CD4-positive, alpha-beta T cell treated with Interleukin-10 for 1 hour (primary cell): ENCODE measurements around the gene CEACAM6.
"Not testable (repeated sequence)": the region's sequence is repeated elsewhere in the genome, so short reads cannot be mapped to it uniquely, and the experiment has no call there.

Source experiments
- DNase-seq: peaks from one replicate; pipeline ENCODE4 v3.0.0-alpha.2; 2020

Gene CEACAM6

DNA sequence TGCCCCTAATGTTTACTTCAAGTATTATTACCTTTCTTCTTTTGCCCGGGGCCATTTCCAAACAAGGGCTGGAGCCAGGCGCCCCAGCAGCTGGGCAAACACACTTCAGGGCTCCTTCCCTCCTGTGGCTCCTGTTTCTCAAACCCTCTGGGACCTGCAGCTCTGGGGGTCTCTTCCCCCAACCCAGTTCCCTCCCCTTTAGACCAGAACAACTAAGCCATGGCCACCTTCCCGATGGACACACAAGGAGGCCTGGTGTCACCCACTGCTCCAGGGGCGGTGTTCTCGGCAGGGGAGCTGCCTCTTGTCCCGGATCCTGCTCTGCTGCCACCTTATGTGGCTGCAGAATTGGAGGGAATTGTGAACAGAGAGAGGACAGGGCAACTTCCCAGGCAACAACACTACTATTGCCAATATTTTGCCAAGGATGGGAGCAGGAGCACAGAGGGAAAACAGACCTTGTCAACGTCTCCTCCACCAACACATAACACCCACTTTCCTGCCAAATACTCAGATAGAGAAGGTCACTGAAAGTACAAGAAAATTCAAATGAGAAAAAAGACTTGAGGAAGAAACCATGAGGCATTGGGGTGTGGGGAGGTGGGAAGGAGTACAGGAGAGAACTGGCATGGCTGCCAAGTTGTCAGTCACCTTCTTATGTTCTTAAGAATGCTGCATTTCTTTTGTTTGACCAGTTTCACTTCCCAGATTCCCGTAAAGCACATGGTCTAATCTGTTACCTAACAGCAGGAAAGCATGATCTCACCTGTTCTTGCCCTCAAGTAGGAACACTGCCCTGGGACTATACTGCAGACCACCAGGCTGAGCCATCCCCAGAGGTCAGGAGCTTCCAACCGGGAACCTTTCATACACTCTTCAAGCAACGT, 4.8 kb upstream of the CEACAM6 start:
- DNase-seq = not testable (repeated sequence)

DNA sequence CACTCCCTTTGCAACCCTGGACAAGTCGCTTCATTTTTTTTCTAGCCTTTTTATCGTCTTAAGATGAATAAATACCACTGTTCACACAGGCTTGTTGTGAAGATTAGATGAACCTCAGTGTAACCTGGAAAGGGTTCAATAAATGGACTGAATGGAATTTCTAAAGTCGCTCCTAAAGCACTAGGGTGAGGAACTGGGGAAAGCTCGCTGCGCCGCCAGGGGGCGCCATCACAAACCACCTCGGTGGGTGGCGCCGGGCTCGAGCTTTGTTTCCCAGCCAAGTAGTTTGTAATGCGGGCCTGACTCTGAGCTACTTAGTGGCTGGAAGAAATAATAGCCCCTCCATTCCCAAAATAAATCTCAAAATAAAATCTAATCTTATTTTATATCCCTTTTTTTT, 2.2 kb upstream of the CEACAM6 start:
- peak; percentile 71 for DNase-seq

DNA sequence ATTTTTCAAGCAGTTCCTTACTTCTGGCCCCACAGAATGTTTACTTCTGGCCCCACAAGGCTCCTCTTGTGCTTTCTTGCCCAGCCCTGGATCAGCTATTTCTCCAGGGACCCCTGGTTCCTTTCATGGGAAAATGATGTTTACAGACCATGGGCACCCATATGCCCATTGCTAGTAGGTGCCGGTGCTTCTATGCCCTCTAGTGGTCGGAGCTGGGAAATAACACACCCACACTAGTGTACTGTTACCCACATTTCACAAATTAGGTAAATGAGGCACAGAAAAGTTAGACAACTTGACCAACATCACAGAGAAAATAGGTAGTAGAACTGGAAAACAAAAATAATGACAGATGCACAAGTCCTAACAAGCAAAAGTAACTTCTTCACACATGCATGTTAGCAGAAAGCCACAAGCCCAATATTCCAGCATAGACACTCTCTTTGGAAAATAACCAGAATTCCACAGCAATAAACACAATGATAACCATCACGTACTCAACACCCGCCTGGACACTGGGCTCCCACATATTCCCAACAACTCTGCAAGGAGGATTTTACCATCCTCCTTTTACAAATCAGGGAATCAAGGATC, 1.3 kb upstream of the CEACAM6 start:
- peak; percentile 76 for DNase-seq

DNA sequence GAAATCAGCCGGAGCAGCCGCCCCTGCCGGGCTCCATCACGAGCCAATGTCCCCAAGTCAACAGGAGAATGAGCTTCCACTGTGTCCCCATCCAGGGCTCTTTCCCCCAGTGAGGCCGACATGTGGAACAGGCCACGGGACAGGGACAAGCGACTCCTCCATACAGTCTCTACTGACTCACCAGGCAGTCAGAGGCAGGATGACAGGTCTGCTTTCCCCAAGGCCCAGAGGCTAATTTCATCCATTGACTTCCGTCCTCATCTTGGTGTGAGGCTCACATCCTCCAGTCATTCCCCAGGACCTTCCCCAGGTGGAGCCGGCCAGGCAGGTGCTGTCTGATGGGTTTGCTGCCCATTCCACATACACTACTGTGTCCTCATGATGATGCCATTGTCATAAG, 3.5 kb downstream of the CEACAM6 start:
- DNase-seq = no peak

DNA sequence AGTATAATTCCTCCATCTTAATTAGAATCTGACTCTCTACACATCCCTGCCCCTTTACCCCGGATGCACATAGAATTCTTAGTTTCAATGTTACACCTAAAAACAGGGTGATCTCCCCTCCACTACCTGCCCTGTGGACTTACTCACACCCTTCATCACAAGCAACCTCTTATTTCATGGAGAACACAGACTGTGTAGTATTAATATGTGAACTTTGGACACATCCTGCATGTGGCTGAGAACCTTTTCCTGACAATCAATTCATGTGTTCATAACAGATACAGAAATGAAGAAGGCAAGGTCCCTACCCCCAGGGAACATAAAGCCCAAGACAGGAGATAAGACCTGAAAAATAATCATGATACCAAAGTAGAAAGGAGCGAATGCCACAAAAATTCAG, 11.8 kb downstream of the CEACAM6 start:
- DNase-seq = no peak

DNA sequence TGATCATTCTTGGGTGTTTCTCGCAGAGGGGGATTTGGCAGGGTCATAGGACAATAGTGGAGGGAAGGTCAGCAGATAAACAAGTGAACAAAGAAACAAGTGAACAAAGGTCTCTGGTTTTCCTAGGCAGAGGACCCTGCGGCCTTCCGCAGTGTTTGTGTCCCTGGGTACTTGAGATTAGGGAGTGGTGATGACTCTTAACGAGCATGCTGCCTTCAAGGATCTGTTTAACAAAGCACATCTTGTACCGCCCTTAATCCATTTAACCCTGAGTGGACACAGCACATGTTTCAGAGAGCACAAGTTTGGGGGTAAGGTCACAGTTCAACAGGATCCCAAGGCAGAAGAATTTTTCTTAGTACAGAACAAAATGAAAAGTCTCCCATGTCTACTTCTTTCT, 12.8 kb downstream of the CEACAM6 start:
- not testable (repeated sequence) for DNase-seq

DNA sequence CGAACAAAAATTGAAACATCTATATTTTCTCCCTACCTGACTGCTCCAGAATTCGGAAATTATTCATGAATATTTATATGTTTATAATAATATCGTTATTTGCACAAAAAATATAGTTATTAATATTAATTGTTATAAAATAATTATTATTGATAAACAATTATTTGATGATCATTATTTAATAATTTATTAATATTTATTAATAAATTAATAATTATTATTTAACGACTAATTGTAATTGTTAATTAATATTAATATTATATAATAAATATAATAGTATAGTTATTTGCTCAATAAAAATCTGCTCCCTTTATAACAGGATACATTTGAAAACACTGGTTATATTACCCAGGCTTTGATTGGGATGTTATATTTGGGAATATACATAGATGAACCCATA, 14.3 kb downstream of the CEACAM6 start:
- DNase-seq = no peak

DNA sequence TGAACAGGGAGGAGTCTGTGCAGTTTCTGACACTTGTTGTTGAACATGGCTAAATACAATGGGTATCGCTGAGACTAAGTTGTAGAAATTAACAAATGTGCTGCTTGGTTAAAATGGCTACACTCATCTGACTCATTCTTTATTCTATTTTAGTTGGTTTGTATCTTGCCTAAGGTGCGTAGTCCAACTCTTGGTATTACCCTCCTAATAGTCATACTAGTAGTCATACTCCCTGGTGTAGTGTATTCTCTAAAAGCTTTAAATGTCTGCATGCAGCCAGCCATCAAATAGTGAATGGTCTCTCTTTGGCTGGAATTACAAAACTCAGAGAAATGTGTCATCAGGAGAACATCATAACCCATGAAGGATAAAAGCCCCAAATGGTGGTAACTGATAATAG, 16.1 kb downstream of the CEACAM6 start:
- no peak for DNase-seq

DNA sequence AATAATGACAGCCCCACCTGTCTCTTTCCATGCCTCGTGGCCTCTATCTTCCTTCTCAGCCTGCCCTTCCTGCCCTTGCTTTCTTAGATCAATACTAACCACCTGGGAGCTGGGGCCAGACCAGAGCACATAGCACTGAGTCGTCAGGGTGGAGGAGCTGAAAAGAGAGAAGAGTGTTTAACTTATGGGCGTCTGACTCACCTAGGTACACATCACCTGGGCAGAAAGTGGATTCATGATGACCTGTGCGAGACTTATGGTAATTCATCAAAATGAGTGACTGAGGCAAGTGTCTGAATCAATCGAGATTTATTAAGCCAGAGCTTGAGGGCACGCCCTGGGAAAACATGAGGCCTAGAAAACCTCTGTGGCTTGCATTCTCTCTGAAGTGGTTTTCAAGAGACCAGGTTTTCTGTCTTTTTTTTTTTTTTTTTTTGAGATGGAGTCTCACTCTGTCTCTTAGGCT, 19.2 kb downstream of the CEACAM6 start:
- peak; percentile 65 for DNase-seq

DNA sequence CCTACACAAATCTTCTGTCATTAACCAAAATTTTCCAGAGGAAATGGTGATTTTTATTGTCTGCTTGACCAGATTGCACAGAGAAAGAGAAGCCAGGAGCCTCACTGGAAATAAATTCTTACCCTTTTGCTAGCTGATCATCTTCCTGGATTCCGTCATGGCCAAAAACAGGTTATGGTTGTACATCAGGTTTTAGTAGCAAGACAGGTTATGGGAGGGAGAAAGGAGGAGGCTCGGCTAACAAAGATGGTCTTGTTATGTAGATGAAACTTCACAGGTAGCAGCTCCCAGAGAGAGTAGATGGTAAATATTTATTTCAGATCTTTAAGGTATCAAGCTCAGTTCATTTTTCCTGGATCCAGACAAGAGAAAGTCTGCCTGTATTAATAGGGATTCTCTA, 21.4 kb downstream of the CEACAM6 start:
- DNase-seq = no peak

DNA sequence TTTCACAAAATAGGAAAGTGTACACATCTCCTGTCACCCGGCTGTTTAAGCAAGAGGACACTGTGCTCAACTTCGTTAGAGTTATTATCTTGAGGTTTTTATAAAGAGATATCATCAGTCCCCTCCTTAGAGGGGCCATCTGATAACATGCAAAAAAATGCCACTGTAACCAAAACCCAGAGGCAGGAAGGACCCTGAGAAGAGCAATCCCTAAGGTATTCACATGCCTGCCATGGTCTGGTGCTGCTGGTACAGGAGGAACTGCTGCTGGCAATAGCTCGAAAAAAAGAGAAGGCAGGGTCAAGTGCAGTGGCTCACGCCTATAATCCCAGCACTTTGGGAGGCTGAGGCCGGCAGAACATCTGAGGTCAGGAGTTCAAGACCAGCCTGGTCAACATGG, 28.3 kb downstream of the CEACAM6 start:
- DNase-seq = no peak

DNA sequence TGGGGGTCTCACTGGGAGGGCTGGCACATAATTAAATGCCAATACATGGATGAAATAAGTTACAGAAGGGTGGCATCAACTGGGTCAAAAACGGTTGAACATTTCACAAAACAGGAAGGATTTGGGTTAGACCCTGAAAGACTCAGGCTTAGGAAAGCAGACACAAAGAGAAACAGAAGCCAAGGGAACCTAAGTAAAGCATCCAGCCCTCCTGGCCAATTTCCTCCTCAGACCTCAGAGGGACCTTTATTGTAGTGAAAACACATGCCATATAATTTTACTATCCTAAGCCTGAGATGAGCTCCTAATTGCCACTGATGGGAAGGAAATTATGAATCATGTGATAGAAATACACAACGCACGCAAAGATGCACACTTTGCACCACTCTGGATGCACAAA, 29.0 kb downstream of the CEACAM6 start:
- DNase-seq = no peak

DNA sequence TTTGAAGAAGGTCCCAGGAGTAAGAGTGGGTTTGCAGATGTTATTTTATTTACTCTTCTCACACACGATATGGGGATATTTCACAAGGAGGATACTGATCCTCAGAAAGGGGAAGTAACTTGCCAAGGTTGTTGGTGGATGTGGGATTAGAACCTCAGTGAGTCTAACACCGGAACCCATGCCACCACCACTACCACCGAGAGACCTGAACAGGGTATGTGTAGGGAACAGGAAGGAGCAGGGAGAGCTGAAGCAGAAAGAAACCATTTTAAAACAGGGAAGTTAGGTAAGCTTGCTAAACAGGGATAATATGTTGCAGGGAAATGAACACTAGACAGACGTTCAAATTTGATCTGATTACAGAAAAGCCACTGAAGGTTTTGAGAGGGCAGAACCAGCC, 29.4 kb downstream of the CEACAM6 start:
- peak; percentile 8 for DNase-seq

DNA sequence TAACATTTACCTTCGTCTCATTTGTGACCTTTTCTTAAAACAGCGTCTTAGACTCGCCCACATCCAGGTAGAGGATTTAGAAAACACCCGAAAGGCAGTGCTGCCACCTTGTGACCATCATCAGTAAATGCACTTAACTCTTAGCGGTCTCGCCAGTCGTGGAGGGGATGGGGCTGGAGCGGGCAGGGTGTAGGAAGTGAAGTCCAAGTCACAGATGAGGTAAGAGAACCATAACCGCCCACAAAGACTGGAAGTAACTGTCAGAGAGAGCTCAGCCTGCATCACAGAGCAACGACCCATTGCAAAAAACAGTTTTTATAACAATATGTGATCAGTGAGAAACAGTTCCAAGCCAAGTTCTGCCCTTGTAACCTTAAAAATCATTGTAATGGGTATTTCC, 30.3 kb downstream of the CEACAM6 start:
- DNase-seq = peak; percentile 81

DNA sequence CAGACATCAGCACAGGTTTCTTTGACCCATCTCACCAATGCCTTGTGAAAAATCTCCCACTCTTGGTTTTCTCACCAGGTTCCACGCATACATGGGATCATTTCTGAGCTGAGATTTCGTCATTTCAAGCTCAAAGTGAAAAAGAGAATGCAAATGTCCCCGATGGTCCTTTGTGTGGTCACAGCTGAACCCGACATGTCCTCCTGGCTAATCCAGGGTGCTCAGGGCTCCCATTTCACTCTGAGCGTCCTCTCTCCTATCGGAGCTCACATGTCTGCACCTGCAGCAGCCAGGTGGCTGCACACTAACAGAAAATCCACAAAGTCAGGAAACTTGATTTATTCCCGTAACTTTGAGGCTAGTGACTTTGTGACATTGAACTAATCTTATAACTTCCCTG, 31.7 kb downstream of the CEACAM6 start:
- no peak for DNase-seq

DNA sequence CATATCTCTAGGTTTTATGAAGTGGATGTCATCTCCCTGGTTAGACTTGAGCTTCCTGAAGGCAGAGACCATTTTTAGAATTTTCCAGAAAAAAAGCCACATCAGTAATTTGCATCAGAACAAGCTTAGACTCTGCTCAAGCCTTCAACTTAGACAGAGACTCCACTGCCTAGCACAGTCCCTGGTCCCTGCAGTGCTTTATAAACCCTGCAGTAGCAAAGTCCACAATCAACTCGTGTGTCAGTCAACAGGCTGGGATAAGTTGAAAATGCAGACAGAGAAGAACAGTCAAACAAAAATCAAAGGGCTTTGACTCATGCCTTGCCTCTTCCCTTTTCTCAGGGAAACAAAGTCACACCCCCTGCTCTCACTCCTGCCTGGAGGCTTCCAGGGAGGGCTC, 33.2 kb downstream of the CEACAM6 start:
- DNase-seq = not testable (repeated sequence)

DNA sequence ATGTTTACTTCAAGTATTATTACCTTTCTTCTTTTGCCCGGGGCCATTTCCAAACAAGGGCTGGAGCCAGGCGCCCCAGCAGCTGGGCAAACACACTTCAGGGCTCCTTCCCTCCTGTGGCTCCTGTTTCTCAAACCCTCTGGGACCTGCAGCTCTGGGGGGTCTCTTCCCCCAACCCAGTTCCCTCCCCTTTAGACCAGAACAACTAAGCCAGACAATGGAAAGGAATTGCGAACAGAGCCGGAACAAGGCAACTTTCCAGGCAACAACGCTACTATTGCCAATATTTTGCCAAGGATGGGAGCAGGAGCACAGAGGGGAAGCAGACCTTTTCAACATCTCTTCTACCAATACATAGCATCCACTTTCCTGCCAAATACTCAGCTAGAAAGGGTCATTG, 33.7 kb downstream of the CEACAM6 start:
- not testable (repeated sequence) for DNase-seq

DNA sequence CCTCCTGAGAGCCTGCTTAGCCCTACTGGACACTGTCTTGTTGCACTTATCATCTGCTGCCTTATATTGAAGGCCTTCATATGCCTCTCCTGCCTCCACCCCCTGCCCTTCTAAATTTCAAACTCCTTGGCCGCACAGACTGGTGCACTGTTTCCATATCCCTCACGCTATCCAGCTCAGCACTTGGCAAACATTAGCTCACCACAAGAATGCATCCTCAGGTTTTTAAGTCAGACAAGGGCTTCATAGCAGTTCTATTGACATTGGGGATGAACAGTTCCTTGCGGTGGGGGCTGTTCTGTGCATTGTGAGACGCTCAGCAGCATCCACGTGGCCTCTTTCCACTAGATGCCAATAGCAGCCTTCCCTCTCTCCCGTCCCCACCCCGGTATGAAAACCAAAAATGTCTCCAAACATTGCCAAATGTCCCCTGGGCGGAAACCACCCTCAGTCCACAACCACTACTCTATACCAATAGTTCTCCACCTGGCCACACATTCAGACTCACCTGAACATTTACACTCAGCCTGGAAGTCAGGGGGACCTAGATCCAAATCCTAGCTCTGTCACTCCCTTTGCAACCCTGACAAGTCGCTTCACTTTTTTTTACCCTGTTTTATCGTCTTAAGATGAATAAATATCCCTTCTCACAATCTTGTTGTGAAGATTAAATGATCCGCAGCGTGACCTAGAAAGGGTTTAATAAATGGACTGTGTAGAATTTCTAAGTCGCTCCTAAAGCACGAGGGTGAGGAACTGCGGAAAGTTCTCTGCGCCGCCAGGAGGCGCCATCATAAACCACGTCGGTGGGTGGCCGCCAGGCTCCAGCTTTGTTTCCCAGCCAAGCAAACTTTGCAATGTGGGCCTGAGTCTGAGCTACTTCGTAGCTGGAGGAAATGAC, 37.4 kb downstream of the CEACAM6 start:
- DNase-seq = peak; percentile 44

DNA sequence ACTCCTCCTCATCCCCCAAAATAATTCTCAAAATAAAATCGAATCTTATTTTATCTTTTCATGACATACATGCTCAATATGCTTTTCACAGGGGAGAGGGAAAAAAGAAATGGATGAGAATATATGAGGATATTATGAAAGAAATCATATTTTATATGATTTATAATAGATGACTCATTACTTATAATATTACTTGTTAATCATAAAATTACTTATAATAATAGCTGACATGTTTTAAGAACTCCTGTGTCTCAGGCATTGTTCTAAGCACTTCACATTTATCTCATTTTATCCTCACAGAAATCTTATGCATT, 38.0 kb downstream of the CEACAM6 start:
- DNase-seq = no peak

DNA sequence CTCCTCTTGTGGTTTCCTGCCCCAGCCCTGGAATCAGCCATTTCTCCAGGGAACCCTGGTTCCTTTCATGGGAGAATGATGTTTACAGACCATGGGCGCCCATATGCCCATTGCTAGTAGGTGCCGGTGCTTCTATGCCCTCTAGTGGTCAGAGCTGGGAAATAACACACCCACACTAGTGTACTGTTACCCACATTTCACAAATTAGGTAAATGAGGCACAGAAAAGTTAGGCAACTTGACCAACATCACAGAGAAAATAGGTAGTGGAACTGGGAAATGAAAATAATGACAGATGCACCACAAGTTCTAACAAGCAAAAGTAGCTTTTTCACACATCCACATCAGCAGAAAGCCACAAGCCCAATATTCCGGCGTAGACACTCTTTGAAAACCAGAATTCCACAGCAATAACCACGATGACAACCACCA, 39.7 kb downstream of the CEACAM6 start:
- DNase-seq = peak; percentile 73

DNA sequence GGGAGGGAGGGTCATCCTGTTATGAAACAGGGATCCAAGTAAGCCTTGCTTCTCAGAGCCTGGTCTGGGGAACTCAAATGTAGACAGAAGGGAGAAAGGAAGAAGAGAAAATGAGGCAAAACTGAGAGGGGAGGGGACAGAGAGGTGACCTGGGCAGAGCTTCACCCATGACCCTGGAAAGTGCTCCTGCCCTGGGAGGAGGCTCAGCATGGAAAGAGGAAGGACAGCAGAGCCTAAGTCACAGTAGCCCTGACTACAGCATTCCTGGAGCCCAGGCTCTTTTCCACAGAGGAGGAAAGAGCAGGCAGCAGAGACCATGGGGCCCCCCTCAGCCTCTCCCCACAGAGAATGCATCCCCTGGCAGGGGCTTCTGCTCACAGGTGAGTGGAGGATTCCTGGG, 41.0 kb downstream of the CEACAM6 start, which contains the start of gene CEACAM3:
Gene CEACAM3, plus strand, starts transcription at position 226 of the 400 bp plus-strand sequence. Its CDS starts 91 bp downstream, at position 317.
- no peak for DNase-seq

DNA sequence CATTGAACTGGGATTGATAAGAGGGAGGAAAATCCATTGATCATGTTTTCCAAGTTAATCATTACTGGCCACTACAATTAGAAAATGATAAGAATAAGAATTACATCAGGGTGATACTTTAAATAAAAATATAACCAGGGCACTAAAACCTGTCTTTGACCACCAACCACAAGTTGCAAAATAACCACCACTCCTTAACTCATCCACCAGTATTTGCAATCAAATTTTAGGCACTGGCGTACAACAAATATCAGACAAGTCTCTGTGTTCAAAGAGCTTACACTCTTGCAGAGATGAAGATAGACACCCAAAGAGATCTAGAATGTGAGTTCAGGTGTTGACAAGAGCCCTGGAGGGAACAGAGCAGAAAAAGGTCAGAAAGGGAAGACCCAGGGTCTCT, 41.6 kb downstream of the CEACAM6 start:
- DNase-seq = no peak

DNA sequence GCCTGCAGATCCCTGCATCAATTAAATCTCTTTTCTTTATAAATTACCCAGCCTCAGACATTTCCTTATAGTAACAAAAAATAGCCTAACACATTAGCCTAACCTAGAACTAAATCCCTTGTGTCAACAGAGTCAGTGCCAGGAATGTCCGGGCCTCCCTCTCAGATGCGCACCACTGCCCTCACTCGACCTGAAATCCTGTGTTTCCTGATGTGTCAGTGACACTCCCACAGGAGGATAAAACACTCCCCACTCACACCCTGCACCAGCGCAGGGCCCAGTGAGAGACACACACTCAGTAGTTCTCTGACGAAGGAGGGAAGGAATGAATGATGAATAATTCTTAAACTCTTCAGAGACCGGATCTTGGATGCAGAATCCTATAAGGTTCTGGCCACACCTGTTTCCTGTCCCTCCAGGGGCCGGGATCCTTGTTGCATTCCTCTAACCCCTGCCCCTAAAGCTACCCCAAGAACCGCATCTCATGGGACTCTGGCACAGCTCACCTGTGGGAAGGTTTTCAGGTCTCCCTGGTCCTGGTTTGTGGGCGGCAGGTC, 44.2 kb downstream of the CEACAM6 start:
- DNase-seq = no peak
